Neural cell (in vitro differentiated cells): ENCODE results near the gene GALR3. TPM values are rescaled to one million over a fixed set of nuclear protein-coding genes. Genes with fewer than 3 reads are reported as not detected.

Experiments
- H2AFZ ChIP-seq: fragments of 200-600, 300-800 bp; sonication (generic), shearing (Covaris generic); 2 replicates; pipeline ENCODE4 v1.6.0; 2014; ENCODE audit warnings: low read depth, mild to moderate bottlenecking, antibody characterized with exemption, low read length, moderate library complexity
- H3F3A ChIP-seq: fragments of 200-600 bp; shearing (Covaris generic); 2 replicates; pipeline ENCODE4 v1.6.1; 2016; ENCODE audit warnings: mild to moderate bottlenecking, moderate library complexity, mixed read lengths, antibody characterized with exemption, low read length; ENCODE audit not compliant: insufficient read depth, poor library complexity, severe bottlenecking
- H3K27ac ChIP-seq: fragments of 200-600, 300-800 bp; sonication (generic), shearing (Covaris generic); 2 replicates; pipeline ENCODE4 v1.5.1; 2014; ENCODE audit warnings: mild to moderate bottlenecking, low read length, moderate library complexity
- H3K27me3 ChIP-seq: fragments of 300-800, 200-600 bp; sonication (generic), shearing (Covaris generic); 2 replicates; pipeline ENCODE4 v1.6.0; 2014; ENCODE audit warnings: mild to moderate bottlenecking, low read depth, low read length, moderate library complexity; ENCODE audit not compliant: insufficient read depth
- H3K36me3 ChIP-seq: fragments of 300-800, 200-600 bp; sonication (generic), shearing (Covaris generic); 2 replicates; pipeline ENCODE4 v1.5.1; 2014; ENCODE audit warnings: mild to moderate bottlenecking, antibody characterized with exemption, low read length, moderate library complexity; ENCODE audit not compliant: insufficient read depth
- H3K4me2 ChIP-seq: fragments of 300-800, 200-600 bp; sonication (generic), shearing (Covaris generic); 2 replicates; pipeline ENCODE4 v1.6.0; 2014; ENCODE audit warnings: mild to moderate bottlenecking, low read length
- H3K4me3 ChIP-seq: fragments of 300-800, 200-600 bp; sonication (generic), shearing (Covaris generic); 2 replicates; pipeline ENCODE4 v1.5.1; 2014; ENCODE audit warnings: mild to moderate bottlenecking, low read length, moderate library complexity
- H3K79me2 ChIP-seq: fragments of 200-600 bp; shearing (Covaris generic); replicated peaks from 2 replicates; pipeline ENCODE4 v1.6.0; 2014; ENCODE audit warnings: mild to moderate bottlenecking, low read length, moderate library complexity; ENCODE audit not compliant: insufficient read depth
- H3K9ac ChIP-seq: fragments of 300-800, 200-600 bp; sonication (generic), shearing (Covaris generic); 2 replicates; pipeline ENCODE4 v1.6.1; 2016; ENCODE audit warnings: mild to moderate bottlenecking, low read length, mixed read lengths
- H3K9me2 ChIP-seq: fragments of 200-600 bp; shearing (Covaris generic); 2 replicates; pipeline ENCODE4 v1.6.1; 2016; ENCODE audit warnings: mild to moderate bottlenecking, low read length, mixed read lengths; ENCODE audit not compliant: insufficient read depth
- H3K9me3 ChIP-seq: fragments of 200-600, 300-800 bp; sonication (generic), shearing (Covaris generic); 2 replicates; pipeline ENCODE4 v1.6.1; 2016; ENCODE audit warnings: mild to moderate bottlenecking, mixed run types, low read length, moderate library complexity, mixed read lengths
- H4K20me1 ChIP-seq: fragments of 200-600 bp; shearing (Covaris generic); 2 replicates; pipeline ENCODE4 v1.6.1; 2016; ENCODE audit warnings: mild to moderate bottlenecking, mixed run types; ENCODE audit not compliant: insufficient read depth
- EP300 ChIP-seq: fragments of 450-650 bp; conservative IDR thresholded peaks from 2 replicates; pipeline ENCODE4 v1.6.1; 2014; ENCODE audit warnings: antibody characterized with exemption, mild to moderate bottlenecking, moderate library complexity; ENCODE audit not compliant: poor library complexity, severe bottlenecking
- EZH2 ChIP-seq: fragments of 200-600, 300-800 bp; shearing (Covaris generic), sonication (generic); IDR thresholded peaks from 2 replicates; pipeline ENCODE4 v1.6.1; 2014; ENCODE audit warnings: antibody characterized with exemption, low read length, borderline replicate concordance, mild to moderate bottlenecking; ENCODE audit not compliant: insufficient read depth, poor library complexity, severe bottlenecking
- MXI1 ChIP-seq: fragments of 450-650 bp; conservative IDR thresholded peaks from 2 replicates; pipeline ENCODE4 v1.6.1; 2014; ENCODE audit warnings: antibody characterized with exemption, mild to moderate bottlenecking; ENCODE audit not compliant: poor library complexity, severe bottlenecking
- POLR2AphosphoS5 ChIP-seq: IDR thresholded peaks from 2 replicates; pipeline ENCODE4 v1.6.1; 2012
- RAD21 ChIP-seq: fragments of 450-650 bp; conservative IDR thresholded peaks from 2 replicates; pipeline ENCODE4 v1.6.1; 2014; ENCODE audit warnings: antibody characterized with exemption, mild to moderate bottlenecking, moderate library complexity
- REST ChIP-seq: IDR thresholded peaks from 2 replicates; pipeline ENCODE4 v1.6.1; 2012; ENCODE audit warnings: borderline replicate concordance
- SMC3 ChIP-seq: fragments of 450-650 bp; conservative IDR thresholded peaks from 2 replicates; pipeline ENCODE4 v1.6.1; 2014; ENCODE audit warnings: antibody characterized with exemption, mild to moderate bottlenecking, moderate library complexity; ENCODE audit not compliant: poor library complexity
- TAF1 ChIP-seq: IDR thresholded peaks from 2 replicates; pipeline ENCODE4 v1.6.1; 2012; ENCODE audit warnings: low read depth
- polyA plus RNA-seq: library from polyadenylated mRNA; depleted of rRNA; stranded (reverse); fragments of >200 nt; gene quantifications from 2 replicates; pipeline ENCODE4 v1.2.3, GENCODE V29; 2014
- TF ChIP-seq, protein P1 (sequence below): fragments of 450-650 bp; IDR thresholded peaks from 2 replicates; pipeline ENCODE4 v1.5.1; 2014; ENCODE audit warnings: antibody characterized with exemption, mild to moderate bottlenecking, moderate library complexity; ENCODE audit not compliant: poor library complexity, severe bottlenecking

GALR3 gene
- polyA plus RNA-seq, 1 donor from 2014 or later, result 0.73 TPM

GRCh38 chr22:37816543-37817180 lies 6.5 kb upstream of the GALR3 start:
- Histone ChIP-seq H3K36me3 (no peaks in the 10 kb centered on the region), H3K27me3 (peaks cover 25% of the 10 kb centered on the region), H3K9me2 (no peaks in the 10 kb centered on the region), H3F3A (no peaks in the 10 kb centered on the region), H4K20me1 (no peaks in the 10 kb centered on the region), H3K27ac (no peak overlapping the region), H3K9ac (no peak overlapping the region), H3K4me2 (no peak overlapping the region), H2AFZ (no peak overlapping the region), H3K9me3 (no peaks in the 10 kb centered on the region), H3K4me3 (no peak overlapping the region), H3K79me2 (no peaks in the 10 kb centered on the region)
- TF ChIP-seq RAD21 (no peak), EZH2 (no peak), POLR2AphosphoS5 (no peak), SMC3 (no peak), MXI1 (no peak), REST (no peak), TAF1 (no peak), EP300 (no peak)
- TF ChIP-seq, protein P1, sequence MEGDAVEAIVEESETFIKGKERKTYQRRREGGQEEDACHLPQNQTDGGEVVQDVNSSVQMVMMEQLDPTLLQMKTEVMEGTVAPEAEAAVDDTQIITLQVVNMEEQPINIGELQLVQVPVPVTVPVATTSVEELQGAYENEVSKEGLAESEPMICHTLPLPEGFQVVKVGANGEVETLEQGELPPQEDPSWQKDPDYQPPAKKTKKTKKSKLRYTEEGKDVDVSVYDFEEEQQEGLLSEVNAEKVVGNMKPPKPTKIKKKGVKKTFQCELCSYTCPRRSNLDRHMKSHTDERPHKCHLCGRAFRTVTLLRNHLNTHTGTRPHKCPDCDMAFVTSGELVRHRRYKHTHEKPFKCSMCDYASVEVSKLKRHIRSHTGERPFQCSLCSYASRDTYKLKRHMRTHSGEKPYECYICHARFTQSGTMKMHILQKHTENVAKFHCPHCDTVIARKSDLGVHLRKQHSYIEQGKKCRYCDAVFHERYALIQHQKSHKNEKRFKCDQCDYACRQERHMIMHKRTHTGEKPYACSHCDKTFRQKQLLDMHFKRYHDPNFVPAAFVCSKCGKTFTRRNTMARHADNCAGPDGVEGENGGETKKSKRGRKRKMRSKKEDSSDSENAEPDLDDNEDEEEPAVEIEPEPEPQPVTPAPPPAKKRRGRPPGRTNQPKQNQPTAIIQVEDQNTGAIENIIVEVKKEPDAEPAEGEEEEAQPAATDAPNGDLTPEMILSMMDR, result no peak

DNA sequence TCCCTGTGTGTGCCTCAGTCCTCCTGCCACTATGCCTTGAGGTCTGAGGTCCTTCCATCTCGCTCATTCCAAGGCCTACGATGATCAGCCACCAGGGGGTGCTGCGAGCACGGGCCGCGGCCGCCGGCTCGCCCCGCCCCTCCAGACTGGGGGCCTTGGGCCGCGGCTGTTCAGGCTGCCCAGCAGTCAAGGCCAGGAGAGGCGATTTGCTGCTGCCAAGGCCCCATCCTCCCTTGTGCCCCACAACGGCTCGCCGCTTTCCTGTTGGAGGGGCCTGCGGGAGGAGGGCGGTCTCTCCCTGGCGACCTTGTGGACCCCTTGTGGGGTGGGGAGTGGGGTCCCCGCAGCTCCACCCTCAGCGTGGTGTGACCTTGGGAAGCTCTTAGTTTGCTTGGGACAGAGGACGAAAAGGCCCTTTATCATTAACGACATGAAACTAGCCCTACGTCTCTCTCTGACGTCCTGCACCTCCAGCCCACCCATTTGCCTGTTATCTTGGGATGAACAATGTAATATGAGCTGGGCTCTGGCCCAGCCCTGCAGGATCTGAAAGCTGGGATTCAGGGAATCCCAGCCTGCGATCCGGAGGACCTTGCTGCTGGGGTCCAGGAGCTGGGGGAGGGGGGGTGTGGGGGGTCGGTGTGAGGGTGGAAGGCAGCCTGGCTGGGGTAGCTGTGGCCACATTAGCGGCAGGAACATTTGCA lies 5.3 kb upstream of the GALR3 start:
- Histone ChIP-seq H3K27me3 (peaks cover 34% of the 10 kb centered on the region), H3K36me3 (no peaks in the 10 kb centered on the region), H4K20me1 (no peaks in the 10 kb centered on the region)

More for the DNA sequence above, 5.3 kb upstream of the GALR3 start:
- H3K9me2 ChIP-seq, result no peaks in the 10 kb centered on the region
- TF ChIP-seq SMC3, result peak; percentile 91
- TF ChIP-seq POLR2AphosphoS5, result no peak
- no peak for TF ChIP-seq EP300
- no peak for TF ChIP-seq EZH2
- no peak for TF ChIP-seq REST
- peak; percentile 18 for TF ChIP-seq MXI1
- TF ChIP-seq, protein P1, result peak; percentile 98
- TF ChIP-seq TAF1, result no peak
- TF ChIP-seq RAD21, result peak; percentile 93
- H2AFZ ChIP-seq, result no peak overlapping the region
- peak overlapping the region; percentile 62 for H3K4me3 ChIP-seq
- H3K4me2 ChIP-seq, result no peak overlapping the region
- H3K79me2 ChIP-seq, result no peaks in the 10 kb centered on the region
- no peaks in the 10 kb centered on the region for H3K9me3 ChIP-seq
- H3K27ac ChIP-seq, result no peak overlapping the region
- H3K9ac ChIP-seq, result peak overlapping the region; percentile 55
- no peaks in the 10 kb centered on the region for H3F3A ChIP-seq
